Measurements from ENCODE around the gene EPC1.
"Not testable (repeated sequence)": the region's sequence is repeated elsewhere in the genome, so short reads cannot be mapped to it uniquely, and the experiment has no call there.

Gene EPC1

GRCh38 chr10:32232378-32232777 is 114.6 kb downstream of the EPC1 start:
- DNase-seq (ENCODE audit: low read depth) = no peak

GRCh38 chr10:32229788-32230187 is 117.2 kb downstream of the EPC1 start:
- not testable (repeated sequence) for DNase-seq (ENCODE audit: low read depth)

- DNase-seq (ENCODE audit: low read depth) = no peak
Measured at GRCh38 chr10:32229170-32229569, 117.8 kb downstream of the EPC1 start.

GRCh38 chr10:32227802-32228201 is 119.2 kb downstream of the EPC1 start:
- no peak for DNase-seq (ENCODE audit: low read depth)

- DNase-seq (ENCODE audit: low read depth) = no peak
Measured at GRCh38 chr10:32226624-32227023, 120.3 kb downstream of the EPC1 start.

- DNase-seq (ENCODE audit: low read depth) = no peak
Measured at GRCh38 chr10:32225976-32226375, 121.0 kb downstream of the EPC1 start.

GRCh38 chr10:32222376-32222775 is 124.6 kb downstream of the EPC1 start:
- DNase-seq (ENCODE audit: low read depth) = not testable (repeated sequence)

- DNase-seq (ENCODE audit: low read depth) = not testable (repeated sequence)
Measured at GRCh38 chr10:32219156-32219555, 127.8 kb downstream of the EPC1 start.

GRCh38 chr10:32218206-32219044 is 128.5 kb downstream of the EPC1 start:
- not testable (repeated sequence) for DNase-seq (ENCODE audit: low read depth)

Measured in non-pigmented ciliary epithelial cell (primary cell).